GM18505 (cell line): ENCODE results near the gene CFAP410.

Experiments
- ATAC-seq: cut with Tn5 transposase; IDR thresholded peaks from one replicate; pipeline ENCODE4 v1.9.1; 2021; ENCODE audit not compliant: unreplicated experiment
- POLR2A ChIP-seq: IDR thresholded peaks from 4 replicates; pipeline ENCODE4 v1.6.1; 2011; ENCODE audit warnings: borderline replicate concordance; ENCODE audit not compliant: insufficient read depth, insufficient read length; ENCODE audit errors: extremely low read depth

Gene CFAP410

DNA sequence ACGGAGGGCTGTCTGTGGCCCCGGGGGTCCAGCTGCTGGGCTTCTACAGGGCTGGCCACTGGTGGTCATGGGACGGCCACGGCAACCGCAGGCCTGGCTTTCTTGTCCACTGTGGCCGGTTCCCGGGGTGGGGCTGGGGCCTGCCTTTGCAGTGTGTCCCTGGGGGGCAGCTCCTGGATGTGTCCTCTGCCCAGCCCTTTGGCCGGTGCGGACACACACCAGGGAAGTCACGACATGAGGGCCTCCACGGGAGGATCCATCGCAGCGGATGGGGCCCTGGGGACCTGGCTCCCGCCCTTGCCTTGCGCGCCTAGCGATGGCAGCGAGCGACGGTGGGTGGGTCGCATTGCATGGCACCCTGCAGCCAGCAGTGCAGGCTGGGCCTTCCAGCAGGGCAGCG lies 21.3 kb downstream of the CFAP410 start:
- ATAC-seq = no peak
- TF ChIP-seq POLR2A = no peak

DNA sequence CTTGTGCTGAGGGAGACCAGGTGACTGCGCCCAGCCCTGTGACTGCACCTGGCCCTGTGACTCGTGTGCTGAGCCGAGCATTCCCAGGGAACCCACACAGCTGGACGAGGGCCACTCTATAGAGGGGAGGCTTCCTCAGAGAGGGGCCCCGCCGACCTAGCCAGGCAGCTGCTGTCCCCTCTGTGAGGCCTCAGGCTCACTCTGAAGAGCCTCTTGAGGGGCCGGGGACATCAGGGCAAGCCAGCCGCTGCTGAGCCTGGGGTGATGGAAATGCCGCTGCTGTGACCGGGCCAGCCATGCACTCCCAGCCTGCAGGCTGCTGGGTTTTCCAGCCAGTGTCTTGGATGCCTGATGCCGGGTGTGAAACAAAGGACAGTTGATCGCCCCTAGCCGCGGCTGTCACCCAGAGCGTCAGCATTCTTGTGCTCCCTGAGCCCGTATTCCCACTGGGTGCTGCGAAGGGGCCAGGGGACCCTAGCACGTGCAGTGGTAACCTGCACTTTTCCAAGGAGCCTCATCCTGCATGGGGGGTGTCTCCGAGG lies 21.9 kb downstream of the CFAP410 start:
- ATAC-seq = no peak

DNA sequence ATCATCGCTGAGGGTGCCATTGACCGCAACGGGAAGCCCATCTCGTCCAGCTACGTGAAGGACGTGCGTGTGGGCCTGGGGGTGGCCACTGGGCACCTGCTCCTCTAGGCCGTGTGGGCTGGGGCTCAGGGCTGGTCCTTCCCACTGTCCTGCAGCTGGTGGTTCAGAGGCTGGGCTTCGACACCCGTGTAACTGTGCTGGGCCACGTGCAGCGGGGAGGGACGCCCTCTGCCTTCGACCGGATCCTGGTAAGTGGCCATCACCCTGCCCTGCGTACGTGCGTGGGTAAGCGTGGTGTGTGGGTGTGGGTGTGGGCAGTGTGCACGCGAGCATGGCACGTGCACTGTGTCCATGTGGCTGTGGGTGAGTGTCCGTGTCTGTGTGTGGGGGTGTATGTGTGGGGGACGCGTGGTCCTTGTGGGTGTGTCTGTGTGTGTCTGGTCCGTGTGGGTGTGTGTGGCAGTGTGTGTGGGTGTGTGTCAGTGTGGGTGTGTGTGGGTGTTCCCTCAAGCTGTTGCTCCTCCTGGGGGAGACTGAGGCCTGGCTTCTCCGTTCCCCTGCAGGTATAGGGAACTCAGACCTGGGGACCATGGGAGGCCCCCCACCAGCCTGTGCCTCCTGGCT lies 22.8 kb downstream of the CFAP410 start:
- no peak for ATAC-seq
- TF ChIP-seq POLR2A = no peak

More for the DNA sequence above, 21.9 kb downstream of the CFAP410 start:
- TF ChIP-seq POLR2A = no peak

DNA sequence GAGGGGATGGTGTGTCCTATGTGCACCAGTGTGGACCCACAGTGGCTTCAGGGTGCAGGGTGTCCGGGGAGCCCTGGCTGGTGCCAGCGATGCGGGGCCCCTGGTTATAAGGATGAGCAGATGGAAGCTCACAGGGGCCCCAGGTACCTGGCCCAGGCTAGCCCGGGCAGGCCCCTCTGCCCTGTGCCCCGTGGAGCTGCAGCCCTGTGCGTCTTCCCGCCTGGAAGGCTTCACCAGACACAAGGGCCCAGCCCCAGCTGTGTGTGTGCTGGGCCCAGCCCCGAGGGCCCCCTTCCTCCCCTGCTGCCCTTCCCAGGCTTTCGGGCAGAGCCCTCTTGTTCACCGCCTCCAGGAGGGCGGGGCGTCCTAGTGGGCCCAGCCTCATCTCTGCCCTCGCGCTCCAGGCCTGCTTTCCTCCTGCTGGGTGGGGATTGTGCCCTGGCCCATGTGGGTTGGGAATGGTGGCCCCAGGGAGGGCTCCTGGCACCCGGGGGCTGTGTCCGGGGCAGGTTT lies 23.4 kb downstream of the CFAP410 start:
- no peak for ATAC-seq
- TF ChIP-seq POLR2A = no peak

DNA sequence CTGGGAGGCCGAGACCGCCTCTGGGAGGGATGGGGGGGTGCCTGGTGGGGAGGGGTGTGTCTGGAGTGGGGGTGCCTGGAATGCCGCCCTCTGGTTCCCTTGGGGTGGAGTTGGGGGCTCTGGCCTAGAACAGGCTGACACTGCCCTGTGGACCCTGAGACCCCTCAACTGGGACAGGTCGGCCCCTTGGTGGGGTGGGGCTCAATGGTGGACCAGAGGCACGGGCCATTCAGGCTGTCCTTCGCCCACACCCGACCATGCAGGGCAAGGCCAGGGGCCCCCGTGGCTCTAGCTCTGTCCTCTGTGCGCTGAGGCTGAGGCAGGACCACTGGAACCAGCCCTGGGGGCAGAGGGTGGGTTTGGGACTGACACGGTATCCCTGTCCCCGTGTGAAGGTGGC lies 24.6 kb downstream of the CFAP410 start:
- TF ChIP-seq POLR2A = no peak
- ATAC-seq = no peak

DNA sequence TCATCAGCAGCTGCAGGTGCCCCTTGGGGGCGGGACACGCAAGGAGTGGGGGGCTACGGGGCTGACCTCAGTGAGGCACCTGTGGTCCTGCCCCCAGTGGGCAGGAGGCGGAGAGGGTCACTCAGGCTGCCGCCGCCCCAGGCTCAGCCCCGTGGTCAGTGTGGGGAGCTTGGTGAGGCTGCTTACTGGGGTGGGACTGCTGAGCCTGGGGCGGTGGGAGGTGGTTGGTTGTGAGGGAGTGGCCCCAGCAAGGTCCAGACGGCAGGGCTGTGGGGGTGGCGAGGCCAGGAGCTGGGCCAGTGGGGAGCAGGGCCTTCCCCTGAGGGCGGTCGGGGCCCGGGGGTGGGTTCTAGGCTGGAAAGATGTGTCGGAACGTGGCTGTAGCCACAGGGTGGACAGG lies 25.1 kb downstream of the CFAP410 start:
- no peak for ATAC-seq
- TF ChIP-seq POLR2A = no peak

DNA sequence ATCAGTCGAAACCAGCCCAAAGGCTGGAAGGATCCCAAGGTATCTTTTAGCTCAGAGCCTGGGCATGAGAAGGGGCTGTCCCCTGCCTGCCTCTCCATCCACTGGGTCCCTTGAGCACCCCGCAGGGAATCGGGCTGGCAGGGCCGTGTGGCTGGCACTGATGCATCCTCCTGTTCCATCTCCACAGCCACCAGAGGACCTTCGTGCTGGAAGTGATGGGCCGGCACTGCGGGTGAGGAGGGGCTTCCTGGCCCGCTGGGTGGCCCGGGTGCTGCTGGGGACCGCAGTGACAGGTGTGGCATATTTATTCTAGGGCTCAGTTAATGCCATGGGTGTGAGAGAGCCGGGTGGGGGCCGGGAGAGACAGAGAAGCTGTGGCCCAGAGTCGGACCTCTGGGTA lies 25.7 kb downstream of the CFAP410 start:
- ATAC-seq = no peak
- no peak for TF ChIP-seq POLR2A

DNA sequence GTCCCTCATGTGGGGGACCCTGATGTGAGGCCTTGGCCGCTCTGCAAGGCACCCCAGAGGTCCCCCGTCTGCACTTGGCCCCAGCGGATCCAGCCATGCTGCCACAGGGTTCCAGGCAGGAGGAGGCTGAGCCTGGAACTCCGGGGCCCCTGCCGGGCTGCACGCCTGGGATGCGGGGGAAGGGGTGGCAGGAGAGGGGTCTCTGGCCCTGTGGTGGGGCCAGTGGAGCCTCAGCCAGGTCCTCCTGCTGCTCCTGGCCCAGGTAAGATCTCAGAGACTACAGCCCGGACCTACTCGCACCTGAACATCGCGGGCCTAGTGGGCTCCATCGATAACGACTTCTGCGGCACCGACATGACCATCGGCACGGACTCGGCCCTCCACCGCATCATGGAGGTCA lies 26.5 kb downstream of the CFAP410 start:
- no peak for ATAC-seq

DNA sequence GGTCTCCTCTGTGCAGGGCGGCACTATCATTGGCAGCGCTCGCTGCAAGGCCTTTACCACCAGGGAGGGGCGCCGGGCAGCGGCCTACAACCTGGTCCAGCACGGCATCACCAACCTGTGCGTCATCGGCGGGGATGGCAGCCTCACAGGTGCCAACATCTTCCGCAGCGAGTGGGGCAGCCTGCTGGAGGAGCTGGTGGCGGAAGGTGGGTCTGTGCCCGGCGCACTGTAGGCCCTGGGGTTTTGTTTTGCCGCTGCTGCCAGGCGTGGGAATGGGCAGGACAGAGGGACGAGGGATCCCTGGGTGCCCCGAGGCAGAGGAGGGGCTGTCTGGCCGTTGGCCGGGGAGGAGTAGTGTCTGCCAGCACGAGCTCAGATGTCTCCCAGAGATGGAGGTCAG lies 27.1 kb downstream of the CFAP410 start:
- TF ChIP-seq POLR2A = no peak
- ATAC-seq = no peak

More for the DNA sequence above, 26.5 kb downstream of the CFAP410 start:
- no peak for TF ChIP-seq POLR2A

DNA sequence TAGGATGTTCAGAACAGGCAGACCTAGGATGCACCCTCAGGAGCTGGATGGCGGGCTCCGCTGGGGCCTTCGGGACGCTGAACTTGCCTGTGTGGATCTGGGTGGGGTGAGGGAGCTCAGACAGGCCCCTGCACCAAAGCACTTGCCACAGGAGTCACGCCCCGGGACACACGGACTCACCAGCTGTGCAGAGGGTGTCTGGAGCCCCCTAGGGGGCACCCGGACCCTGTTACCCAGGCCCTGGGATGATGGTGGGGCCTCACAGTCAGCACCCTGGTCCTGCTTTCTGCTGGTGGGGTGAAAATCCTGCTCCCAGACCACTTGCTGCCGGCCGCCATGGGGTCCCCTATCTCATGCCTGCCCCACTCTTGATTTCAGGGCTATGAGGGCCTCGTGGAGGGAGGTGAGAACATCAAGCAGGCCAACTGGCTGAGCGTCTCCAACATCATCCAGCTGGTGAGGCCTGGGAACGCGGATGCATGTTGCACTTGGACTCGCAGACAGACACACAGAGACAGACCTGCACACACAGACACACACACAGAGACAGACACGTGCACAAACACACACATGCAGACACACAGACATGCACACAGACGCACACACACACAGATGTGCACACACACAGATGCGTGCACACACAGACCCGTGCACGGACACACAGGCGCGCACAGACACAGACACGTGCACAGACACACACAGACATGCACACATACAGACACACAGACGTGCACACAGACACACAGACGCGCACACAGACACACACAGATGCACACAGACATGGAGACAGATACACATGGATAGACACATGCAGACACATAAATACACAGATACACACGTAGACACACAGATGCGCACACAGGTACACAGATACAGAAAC lies 28.3 kb downstream of the CFAP410 start:
- no peak for ATAC-seq
- no peak for TF ChIP-seq POLR2A

DNA sequence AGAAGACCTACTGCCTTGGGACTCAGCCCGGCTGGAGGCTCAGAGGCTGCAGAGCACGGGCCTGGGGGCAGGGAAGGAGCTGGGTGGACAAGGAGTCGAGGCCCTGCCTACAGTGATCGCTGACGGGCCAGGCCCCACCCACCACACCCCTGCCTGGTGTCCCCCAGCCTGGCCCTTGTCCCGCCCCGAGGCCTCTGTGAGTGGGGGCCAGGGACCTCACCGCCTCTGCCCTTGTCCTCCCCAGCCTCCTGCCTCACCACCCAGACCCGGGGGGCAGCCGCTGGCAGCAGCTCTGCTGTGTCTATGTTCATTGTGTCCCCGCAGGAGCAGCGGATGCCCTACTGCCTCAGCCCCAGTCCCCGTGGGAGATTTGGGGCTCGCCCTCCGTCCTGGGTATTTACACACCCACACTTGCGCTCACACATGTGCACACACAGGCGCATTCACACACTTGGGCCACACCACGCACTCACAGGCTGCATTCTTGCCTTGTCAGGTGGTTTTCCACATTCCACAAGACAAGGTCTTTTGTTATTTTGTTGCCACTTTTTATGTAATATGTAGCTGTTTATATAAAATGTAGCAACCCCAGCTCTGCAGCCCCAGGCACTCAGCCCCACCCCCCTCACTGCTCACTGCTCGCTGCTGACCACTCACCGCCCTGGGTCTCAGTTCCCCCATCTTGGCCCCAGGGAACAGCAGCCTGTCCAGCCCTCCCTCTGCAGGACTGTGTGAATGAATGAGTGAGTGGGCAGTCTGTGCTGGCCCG lies 32.1 kb downstream of the CFAP410 start:
- ATAC-seq = no peak
- TF ChIP-seq POLR2A = no peak

DNA sequence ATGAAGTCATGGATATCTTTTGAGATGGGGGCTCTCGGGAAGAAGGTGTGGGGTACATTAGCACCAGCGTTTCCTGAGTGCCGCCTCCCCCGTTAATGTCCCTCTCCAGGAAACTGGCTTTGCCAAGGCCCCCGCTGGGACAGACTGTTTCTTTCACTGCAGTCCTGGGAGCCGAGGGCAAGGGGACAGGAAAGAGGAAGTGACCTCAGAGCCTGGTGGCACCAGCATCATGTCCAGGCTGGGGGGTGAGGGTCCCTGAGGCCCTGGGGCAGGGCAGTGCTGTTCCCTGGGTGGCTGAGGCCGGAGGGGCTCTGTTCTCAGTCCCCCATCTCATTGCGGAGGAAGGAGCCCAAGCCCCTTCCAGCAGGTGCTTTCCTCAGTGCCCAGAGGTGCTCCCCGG lies 33.5 kb downstream of the CFAP410 start:
- no peak for ATAC-seq
- TF ChIP-seq POLR2A = no peak

DNA sequence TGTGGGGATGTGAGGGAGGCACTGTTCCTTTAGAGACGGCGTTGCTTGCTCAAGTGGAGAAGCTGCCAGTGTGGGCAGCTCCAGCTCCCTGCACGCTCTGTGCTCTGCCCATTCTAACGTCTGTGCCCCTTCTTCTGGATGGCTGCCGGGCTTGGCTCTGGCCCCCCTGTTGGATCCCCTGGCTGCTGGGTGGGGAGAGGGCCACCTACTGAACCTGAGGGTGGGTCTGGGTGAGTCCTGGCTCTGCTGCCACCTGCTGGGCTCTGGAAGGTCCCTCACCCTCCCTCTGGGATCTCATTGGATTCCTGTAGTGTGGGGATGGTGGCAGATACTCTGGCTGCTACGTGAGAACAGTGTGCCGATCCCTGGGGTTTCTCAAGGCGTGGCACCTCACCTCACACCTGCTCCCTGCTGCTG lies 34.3 kb downstream of the CFAP410 start:
- ATAC-seq = no peak
- no peak for TF ChIP-seq POLR2A
